Suprapubic skin (tissue), 4 donors: ENCODE results near the gene JMJD1C. TPM values are rescaled to one million over a fixed set of nuclear protein-coding genes. Genes with fewer than 3 reads are reported as not detected.

Experiments
- DNase-seq, 2 donors: peaks; one replicate each; pipeline ENCODE4 v3.0.0-alpha.2; 2019; ENCODE audit warnings: low spot score in 2 of 2
- H3K27ac ChIP-seq: fragments of 200-600 bp; sonication (generic); one replicate; pipeline ENCODE4 v1.5.1; 2019
- H3K27me3 ChIP-seq: fragments of 200-600 bp; sonication (generic); one replicate; pipeline ENCODE4 v1.5.1; 2019
- H3K36me3 ChIP-seq: fragments of 200-600 bp; sonication (generic); one replicate; pipeline ENCODE4 v1.5.1; 2019
- H3K4me1 ChIP-seq: fragments of 200-600 bp; sonication (generic); one replicate; pipeline ENCODE4 v1.5.1; 2019
- H3K4me3 ChIP-seq: fragments of 200-600 bp; sonication (generic); one replicate; pipeline ENCODE4 v1.5.1; 2019; ENCODE audit warnings: mild to moderate bottlenecking
- H3K9me3 ChIP-seq: fragments of 200-600 bp; sonication (generic); one replicate; pipeline ENCODE4 v1.5.1; 2019
- CTCF ChIP-seq, 2 donors: fragments of 200-600 bp in 1 of 2; fragments of 450-650 bp in 1 of 2; sonication (generic) in 1 of 2; IDR thresholded peaks; one replicate each; pipeline ENCODE4 v1.5.1; 2016 to 2019; ENCODE audit warnings: antibody characterized with exemption in 2 of 2, mild to moderate bottlenecking in 1 of 2, moderate library complexity in 1 of 2
- EP300 ChIP-seq: sonication (generic); formaldehyde crosslinking; IDR thresholded peaks from one replicate; pipeline ENCODE4 v1.6.1; 2017; ENCODE audit warnings: antibody characterized with exemption
- POLR2A ChIP-seq, 2 donors: fragments of 450-650 bp; IDR thresholded peaks; one replicate each; pipeline ENCODE4 v1.6.1; 2017; ENCODE audit warnings: antibody characterized with exemption in 2 of 2, mild to moderate bottlenecking in 2 of 2, moderate library complexity in 2 of 2
- POLR2AphosphoS5 ChIP-seq, 3 donors: sonication (generic); formaldehyde crosslinking; IDR thresholded peaks; one replicate each; pipeline ENCODE4 v1.6.1; 2017; ENCODE audit warnings: antibody characterized with exemption in 3 of 3
- WGBS: methylation state at CpG from one replicate; pipeline ENCODE4 v1.1.5; 2018; 5-methylcytosine and 5-hydroxymethylcytosine counted together
- total RNA-seq, 4 donors: library from RNA; depleted of rRNA; stranded (reverse); fragments of >200 nt; gene quantifications; one replicate each; pipeline ENCODE4 v1.1.0, GENCODE V29; 2016

The JMJD1C gene
- total RNA-seq, 4 donors from 2014 or later = 78.6 to 127 (median 97.5) TPM

DNA sequence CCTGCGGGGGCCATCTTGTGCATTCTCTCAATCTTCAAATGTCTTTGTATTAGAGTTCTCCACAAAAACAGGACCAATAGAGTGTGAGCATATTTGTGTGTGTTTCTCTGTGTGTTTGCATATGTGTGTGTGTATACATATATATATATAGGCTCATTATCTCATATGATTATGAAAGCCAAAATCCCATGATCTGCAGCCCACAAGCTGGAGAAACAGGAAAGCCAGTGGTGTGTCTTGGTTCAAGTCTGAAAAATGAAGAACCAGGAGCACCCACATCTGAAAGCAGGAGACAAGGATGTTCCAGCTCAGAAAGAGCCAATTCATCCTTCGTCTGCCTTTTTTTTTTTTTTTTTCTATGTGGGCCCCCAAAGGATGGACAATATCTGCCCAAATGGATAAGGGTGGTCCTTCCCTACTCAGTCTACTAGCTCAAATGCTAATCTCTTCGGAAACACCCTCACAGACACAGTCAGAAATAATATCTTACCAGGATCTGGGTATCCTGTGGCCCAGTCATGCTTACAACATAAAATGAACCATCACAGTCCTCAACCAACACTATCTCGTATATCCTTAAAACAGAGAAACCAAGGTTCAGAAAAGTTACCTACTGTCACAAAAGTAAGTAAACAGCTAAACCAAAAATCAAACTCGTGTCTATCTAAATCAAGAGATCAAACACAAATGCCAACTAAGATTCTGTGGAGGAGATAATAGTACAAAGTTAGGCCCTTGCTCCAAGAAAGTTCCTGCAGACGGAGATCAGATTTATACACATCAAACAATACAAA is 141.9 kb downstream of the JMJD1C start:
- no peak overlapping the region for H3K4me3 ChIP-seq
- no peaks in the 10 kb centered on the region for H3K27me3 ChIP-seq
- no peaks in the 10 kb centered on the region for H3K4me1 ChIP-seq
- H3K9me3 ChIP-seq = no peaks in the 10 kb centered on the region
- H3K27ac ChIP-seq = no peak overlapping the region
- no peaks in the 10 kb centered on the region for H3K36me3 ChIP-seq
- no peak for TF ChIP-seq EP300
- TF ChIP-seq POLR2A (IDR thresholded peaks at IDR 0.05) = no peak
- TF ChIP-seq POLR2AphosphoS5 (IDR thresholded peaks at IDR 0.05) = no peak
- TF ChIP-seq CTCF (IDR thresholded peaks at IDR 0.05) = no peak
- 91% methylated on average over 6 of the region's 6 CpGs for WGBS
- DNase-seq = no peak

DNA sequence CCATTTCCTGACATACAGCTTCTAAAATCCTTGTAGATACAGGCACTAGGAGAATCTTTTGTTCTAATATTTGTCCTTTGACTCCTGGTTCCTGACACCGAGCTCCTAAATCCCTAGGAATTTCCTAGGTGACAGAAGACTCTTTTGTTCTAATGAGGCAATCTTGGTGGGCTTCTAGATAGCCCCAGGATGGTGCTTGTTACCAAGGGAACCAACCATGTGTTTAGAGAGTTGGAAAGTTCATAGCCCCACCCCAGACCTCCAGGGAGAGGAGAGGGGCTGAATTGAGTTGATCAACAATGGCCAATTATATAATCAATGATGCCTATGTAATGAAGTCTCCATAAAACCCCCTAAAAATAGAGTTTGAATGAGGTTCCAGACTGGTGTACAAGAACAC is 145.1 kb downstream of the JMJD1C start:
- 90% methylated on average over 1 of the region's 1 CpG for WGBS

DNA sequence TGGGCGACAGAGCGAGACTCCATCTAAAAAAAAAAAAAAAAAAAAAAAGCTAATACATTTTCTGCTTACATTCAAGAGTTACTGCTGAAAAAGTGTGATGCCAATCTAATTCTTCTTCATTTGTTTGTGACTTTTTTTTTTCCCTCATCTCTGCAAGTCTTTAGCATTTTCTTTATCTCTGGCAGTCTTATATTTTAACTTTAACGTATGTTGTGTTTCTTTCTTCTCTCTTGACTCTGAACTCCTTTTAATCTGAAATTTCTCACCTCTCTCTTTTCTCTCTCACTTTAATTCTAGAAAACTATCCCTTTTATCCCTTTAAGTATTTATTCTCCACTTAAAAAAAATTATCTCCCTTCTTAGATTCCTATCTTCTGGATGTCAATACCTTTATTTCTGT is 146.5 kb downstream of the JMJD1C start:
- WGBS = 96% methylated on average over 3 of the region's 3 CpGs
- H3K27me3 ChIP-seq = no peaks in the 10 kb centered on the region
- H3K9me3 ChIP-seq = no peaks in the 10 kb centered on the region
- no peak overlapping the region for H3K27ac ChIP-seq
- TF ChIP-seq POLR2A (IDR thresholded peaks at IDR 0.05) (no peak), CTCF (IDR thresholded peaks at IDR 0.05) (no peak), POLR2AphosphoS5 (IDR thresholded peaks at IDR 0.05) (no peak), EP300 (no peak)
- no peak for DNase-seq
- no peaks in the 10 kb centered on the region for H3K4me1 ChIP-seq
- no peak overlapping the region for H3K4me3 ChIP-seq
- no peaks in the 10 kb centered on the region for H3K36me3 ChIP-seq

More for the DNA sequence above, 145.1 kb downstream of the JMJD1C start:
- H3K9me3 ChIP-seq = no peaks in the 10 kb centered on the region
- H3K4me1 ChIP-seq = no peaks in the 10 kb centered on the region
- no peak overlapping the region for H3K27ac ChIP-seq
- no peak for TF ChIP-seq POLR2A (IDR thresholded peaks at IDR 0.05)
- no peak for TF ChIP-seq POLR2AphosphoS5 (IDR thresholded peaks at IDR 0.05)
- no peak for TF ChIP-seq CTCF (IDR thresholded peaks at IDR 0.05)
- TF ChIP-seq EP300 = no peak
- H3K27me3 ChIP-seq = no peaks in the 10 kb centered on the region
- H3K36me3 ChIP-seq = no peaks in the 10 kb centered on the region
- H3K4me3 ChIP-seq = no peak overlapping the region
- no peak for DNase-seq

GRCh38 chr10:63318491-63318890 is 147.3 kb downstream of the JMJD1C start:
- no peak overlapping the region for H3K4me3 ChIP-seq
- no peak for TF ChIP-seq POLR2A (IDR thresholded peaks at IDR 0.05)
- no peak for TF ChIP-seq POLR2AphosphoS5 (IDR thresholded peaks at IDR 0.05)
- TF ChIP-seq EP300 = no peak
- no peak for TF ChIP-seq CTCF (IDR thresholded peaks at IDR 0.05)
- no peaks in the 10 kb centered on the region for H3K9me3 ChIP-seq
- H3K4me1 ChIP-seq = no peaks in the 10 kb centered on the region
- H3K27ac ChIP-seq = no peak overlapping the region
- no peaks in the 10 kb centered on the region for H3K36me3 ChIP-seq
- no peak for DNase-seq
- H3K27me3 ChIP-seq = no peaks in the 10 kb centered on the region
- 75% methylated on average over 3 of the region's 3 CpGs for WGBS

DNA sequence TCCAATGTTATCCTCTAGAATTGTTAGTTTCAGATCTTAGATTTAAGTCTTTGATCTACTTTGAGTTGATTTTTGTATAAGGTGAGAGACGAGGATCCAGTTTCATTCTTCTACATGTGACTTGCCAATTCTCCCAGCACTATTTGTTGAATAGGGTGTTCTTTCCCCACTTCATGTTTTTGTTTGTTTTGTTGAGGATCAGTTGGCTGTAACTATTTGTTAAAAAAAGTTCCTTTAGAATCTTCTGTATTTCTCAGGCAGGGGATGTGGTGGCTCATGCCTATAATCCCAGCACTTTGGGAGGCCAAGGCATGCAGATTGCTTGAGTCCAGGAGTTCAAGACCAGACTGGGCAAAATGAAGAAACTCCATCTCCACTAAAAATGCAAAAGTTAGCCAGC is 151.8 kb downstream of the JMJD1C start:
- H3K36me3 ChIP-seq = no peaks in the 10 kb centered on the region
- H3K4me3 ChIP-seq = no peak overlapping the region
- H3K27ac ChIP-seq = no peak overlapping the region
- TF ChIP-seq EP300 = no peak
- TF ChIP-seq POLR2AphosphoS5 (IDR thresholded peaks at IDR 0.05) = no peak
- no peak for TF ChIP-seq CTCF (IDR thresholded peaks at IDR 0.05)
- TF ChIP-seq POLR2A (IDR thresholded peaks at IDR 0.05) = no peak
- no peaks in the 10 kb centered on the region for H3K4me1 ChIP-seq
- no peak for DNase-seq
- WGBS = 84% methylated on average over 1 of the region's 1 CpG
- H3K9me3 ChIP-seq = no peaks in the 10 kb centered on the region
- H3K27me3 ChIP-seq = no peaks in the 10 kb centered on the region
